GM12875 (cell line): ENCODE results near the gene PRSS48.

Experiments
- H3K4me3 ChIP-seq: one replicate; pipeline ENCODE4 v1.5.1; 2011; ENCODE audit warnings: low read depth, low read length, control low read depth
- TF ChIP-seq, protein P1 (sequence below): IDR thresholded peaks from 2 replicates; pipeline ENCODE4 v1.5.1; 2011; ENCODE audit warnings: low read depth, mild to moderate bottlenecking, control low read depth, inconsistent platforms, low read length, moderate library complexity, borderline replicate concordance; ENCODE audit not compliant: insufficient read depth

The PRSS48 gene

DNA sequence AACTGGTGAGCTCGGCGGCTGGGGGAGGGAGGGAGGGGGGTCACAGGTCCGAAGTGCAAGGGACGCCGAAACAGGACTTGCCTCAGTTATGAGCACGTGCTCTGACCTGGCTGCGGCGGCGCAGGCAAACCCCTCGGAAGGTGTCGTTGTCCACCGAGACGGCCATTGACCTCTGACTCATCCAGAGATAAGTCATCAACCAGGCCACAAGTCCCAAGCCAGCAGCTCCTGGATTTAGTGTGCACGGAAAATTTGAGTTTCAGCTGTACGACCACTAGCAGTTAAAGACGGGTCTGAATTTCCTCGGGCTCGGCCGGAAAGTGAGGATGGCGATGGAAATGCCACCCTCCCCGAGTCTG, 47.8 kb downstream of the PRSS48 start:
- TF ChIP-seq, protein P1, sequence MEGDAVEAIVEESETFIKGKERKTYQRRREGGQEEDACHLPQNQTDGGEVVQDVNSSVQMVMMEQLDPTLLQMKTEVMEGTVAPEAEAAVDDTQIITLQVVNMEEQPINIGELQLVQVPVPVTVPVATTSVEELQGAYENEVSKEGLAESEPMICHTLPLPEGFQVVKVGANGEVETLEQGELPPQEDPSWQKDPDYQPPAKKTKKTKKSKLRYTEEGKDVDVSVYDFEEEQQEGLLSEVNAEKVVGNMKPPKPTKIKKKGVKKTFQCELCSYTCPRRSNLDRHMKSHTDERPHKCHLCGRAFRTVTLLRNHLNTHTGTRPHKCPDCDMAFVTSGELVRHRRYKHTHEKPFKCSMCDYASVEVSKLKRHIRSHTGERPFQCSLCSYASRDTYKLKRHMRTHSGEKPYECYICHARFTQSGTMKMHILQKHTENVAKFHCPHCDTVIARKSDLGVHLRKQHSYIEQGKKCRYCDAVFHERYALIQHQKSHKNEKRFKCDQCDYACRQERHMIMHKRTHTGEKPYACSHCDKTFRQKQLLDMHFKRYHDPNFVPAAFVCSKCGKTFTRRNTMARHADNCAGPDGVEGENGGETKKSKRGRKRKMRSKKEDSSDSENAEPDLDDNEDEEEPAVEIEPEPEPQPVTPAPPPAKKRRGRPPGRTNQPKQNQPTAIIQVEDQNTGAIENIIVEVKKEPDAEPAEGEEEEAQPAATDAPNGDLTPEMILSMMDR: no peak

DNA sequence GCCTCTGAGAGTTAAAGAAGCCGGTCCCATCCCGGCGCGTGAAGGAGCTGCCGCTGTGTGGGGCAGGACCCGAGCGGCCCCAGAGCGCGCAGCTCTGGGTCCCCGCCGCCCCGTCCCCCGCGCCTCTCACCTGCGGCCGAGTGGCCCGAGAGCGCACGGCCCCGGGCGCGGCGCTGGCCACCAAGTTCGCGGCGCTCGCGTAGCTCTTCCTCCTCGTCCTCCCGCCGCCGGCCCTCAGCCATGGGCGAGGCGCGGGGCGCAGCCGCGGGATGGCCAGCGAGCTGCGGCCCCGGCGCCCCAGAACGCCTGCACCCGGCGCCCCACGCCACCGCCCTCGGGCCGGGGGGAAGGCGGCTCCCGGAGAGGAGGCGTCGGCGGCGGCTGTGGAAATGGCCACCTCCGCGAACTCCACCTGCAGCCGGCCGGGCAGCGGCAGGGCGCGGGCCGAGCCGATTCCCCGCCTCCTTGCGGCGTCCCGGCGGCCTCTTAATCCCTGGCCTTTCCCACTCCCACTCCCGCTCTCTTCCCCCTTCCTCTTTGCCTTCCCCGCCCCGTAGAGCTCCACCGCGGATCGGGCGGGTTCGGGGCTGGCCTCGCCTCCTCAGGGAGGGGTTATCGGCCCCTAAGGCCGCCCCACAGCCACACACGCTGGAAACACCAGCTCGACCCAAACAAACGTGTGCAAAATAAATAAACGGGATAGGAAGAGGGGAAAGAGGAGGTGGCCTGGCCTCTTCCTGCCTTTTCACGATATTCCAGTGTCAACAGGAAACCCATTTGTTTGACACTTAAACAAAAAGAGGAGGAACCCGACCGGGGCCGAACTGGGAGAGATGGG, 48.4 kb downstream of the PRSS48 start, which contains the start of gene SH3D19:
SH3D19 (minus strand) TSS at position 495 of the 838 bp plus-strand sequence; CDS start at position 242, 253 bp downstream.
- TF ChIP-seq, protein P1: no peak
- H3K4me3 ChIP-seq: no peak within 1 kb of the TSS

More for the DNA sequence above, 47.8 kb downstream of the PRSS48 start:
- H3K4me3 ChIP-seq: no peak overlapping the region

- no peak overlapping the region for H3K4me3 ChIP-seq
- TF ChIP-seq, protein P1: no peak
These were observed 48.9 kb downstream of the PRSS48 start for GRCh38 chr4:151325949-151326246.

- TF ChIP-seq, protein P1: no peak
- H3K4me3 ChIP-seq: no peak overlapping the region
These were observed 52.5 kb downstream of the PRSS48 start for GRCh38 chr4:151329217-151330007.

GRCh38 chr4:151331276-151332042, 54.5 kb downstream of the PRSS48 start:
- no peak overlapping the region for H3K4me3 ChIP-seq
- TF ChIP-seq, protein P1: no peak

GRCh38 chr4:151339467-151339866, 62.5 kb downstream of the PRSS48 start:
- TF ChIP-seq, protein P1: no peak
- no peak overlapping the region for H3K4me3 ChIP-seq
